COLO668 (cell line): Measurements from ENCODE around the gene PRTG.
"Not testable (repeated sequence)": the region's sequence is repeated elsewhere in the genome, so short reads cannot be mapped to it uniquely, and the experiment has no call there.

Experiments used
- DNase-seq: peaks from one replicate; lab custom pipeline; 2025; ENCODE audit not compliant: unreplicated experiment; lab: John Stamatoyannopoulos, UW

Gene PRTG

DNA sequence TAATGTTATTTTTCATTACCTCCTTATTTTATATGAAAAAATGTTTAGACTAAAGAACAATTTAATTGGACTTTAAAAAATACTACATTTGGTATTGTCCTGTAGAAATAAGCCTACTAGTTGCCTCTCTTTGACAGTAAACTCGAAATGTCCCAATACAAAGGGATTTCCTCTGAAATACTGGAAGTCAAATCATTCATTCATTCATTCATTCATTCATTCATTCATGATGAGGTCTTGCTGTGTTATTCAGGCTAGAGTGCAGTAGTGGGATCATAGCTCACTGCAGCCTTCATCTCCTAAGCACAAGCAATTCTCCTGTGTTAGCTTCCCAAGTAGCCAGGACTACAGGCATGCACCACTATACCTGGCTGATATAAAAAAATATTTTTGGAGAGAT lies 104.2 kb downstream of the PRTG start:
- DNase-seq: no peak

DNA sequence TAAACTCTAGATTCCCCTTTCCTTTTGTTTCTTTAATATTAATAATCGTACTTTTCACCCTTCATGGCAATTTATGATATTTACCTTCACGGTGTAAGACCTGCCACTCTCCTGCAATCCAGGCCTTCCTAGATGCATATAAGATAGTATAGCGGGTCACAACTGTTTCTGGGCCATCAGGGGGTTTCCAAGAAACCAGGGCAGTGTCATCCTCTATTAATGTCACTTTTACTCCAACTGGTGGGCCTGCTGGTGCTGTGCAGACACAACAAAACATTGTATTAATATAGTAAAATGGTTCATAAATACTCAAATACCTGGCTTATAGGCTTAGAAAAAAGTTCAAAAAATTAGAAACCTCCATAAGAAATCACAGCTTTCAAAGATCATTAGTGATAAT lies 105.9 kb downstream of the PRTG start:
- no peak for DNase-seq

DNA sequence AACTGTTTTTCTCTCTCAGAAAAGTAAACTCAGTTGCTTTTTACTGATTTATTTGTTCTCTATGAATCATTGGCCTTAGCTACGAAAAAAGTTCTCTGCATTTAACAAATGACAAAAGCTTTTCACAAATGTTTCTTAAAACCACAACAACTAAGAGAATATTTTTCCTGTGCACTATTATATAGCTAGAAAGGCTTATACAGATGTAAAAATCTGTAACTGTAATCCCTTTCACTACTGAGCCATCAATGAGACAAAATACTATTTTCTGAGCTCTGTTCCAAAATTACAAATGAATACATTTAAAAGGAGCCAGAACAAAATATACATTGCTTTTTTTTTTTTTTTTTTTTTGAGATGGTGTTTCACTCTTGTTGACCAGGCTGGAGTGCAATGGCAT lies 109.2 kb downstream of the PRTG start:
- no peak for DNase-seq

DNA sequence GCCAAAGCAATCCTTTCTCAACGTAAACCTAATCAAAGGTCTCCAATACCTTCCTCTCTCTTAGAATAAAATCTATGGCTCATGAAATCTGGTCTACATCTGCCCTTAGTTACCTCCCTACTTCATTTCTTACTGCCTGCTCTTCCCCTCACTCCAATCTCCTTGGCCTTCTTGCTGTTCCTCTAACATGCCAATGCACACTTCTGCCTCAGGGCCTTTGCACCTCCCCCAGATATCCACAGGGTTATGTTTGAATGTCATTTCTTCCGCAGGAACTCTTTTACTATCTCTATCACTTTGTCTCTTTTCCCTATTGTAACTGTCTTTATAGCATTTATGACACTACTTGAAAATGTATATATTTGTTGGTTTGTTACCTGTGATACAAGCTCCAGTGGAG lies 110.5 kb downstream of the PRTG start:
- DNase-seq: no peak

DNA sequence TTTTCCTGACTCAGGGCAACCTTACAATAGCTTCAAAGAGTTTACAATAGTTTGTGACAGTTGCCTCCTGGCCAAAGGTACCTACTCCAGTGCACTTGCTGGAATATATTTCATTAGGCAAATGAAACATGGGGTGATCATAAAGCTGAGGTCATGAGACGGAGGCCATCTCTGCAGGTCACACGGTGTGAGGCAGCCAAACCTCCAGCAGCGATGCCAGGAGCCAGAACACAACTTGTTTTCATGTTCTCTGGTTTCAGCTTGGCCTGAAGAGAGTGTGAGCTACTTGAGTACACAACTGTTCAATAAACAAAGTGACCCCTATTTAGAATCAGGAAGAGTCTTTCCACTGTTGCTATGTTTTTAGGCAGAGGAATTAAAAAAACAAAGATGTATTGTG lies 112.1 kb downstream of the PRTG start:
- no peak for DNase-seq

DNA sequence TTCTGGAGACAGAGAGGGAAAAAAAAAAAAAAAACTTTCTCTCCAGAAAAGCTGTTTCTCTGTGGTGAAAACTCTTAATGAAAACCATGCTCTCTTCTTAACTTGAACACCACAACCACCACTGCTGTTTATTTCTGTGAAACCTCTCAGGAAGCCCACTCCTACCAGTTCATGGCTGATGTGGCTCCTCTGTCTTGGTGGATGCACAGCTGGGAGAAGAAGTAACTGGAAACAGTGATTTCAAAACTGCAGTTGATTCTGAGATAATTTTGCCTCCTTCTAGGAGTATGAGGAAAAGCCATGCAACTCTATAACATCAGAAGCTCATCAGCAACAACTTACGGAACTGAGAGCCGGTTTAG lies 114.6 kb downstream of the PRTG start:
- no peak for DNase-seq

DNA sequence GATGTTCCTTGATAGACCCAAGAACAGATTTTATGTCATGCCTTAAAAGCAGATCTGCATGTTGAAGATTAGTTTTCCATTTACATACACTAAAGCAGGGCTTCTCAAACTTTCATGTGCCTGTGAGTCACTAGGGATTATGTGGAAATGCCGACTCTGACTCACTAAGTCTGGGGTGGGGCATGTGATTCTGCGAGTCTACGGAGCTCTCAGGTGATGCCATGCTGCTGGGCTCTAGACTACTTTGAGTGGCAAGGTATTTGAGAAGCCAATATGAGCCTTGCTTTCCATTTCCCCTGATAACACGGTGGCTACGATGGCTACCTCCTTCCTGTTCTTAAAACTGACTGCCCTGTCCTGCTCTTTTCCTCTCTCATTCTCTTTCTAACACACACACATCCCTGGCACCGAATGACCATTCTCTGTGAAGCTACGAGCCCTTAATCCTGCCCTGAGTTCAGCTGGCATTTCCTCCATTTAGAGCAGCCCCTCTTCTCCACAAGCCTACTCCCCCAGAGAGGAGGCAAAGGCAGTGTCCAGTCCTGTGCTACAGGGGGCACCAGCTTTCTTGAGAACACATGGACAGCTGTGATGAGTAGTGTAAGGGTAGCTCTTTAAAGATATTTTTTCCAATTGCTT lies 115.1 kb downstream of the PRTG start:
- DNase-seq: no peak

DNA sequence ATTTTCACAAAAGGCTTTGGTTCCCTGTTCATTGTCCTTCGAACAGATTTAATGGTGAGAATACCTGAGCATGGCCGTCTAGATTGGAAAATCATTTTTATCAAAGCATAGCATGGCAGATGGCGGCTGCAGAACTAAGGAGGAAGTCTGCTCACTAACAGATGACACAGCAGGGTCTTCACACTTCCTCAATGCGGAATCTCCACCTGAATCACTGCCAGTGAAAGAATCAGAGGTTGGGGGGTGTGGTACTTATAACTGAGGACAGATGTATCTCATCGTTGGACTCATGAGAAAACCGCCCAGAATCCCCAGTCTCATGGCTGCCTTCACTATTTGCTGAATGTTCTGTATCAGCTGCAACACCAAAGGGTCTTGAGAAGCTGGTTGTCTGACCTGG lies 123.2 kb downstream of the PRTG start:
- DNase-seq: no peak

DNA sequence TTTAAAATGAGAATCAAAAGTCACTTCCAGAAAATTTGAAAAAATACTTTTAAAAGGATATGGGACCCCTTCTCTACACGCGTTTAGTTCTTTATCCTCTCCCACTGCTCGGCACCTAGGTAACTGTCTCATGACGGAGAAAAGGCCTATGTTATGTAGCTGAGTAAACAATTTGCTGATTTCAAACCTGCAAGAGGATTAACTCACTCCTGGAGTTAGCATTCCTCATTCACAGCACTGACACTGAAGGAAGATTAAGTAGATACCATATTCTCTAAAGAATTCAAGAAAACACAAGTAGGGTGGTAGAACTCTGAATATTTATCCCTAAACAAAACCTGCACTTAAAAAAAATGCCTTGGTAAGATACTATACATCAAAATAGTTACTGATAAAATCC lies 124.6 kb downstream of the PRTG start:
- DNase-seq: no peak

DNA sequence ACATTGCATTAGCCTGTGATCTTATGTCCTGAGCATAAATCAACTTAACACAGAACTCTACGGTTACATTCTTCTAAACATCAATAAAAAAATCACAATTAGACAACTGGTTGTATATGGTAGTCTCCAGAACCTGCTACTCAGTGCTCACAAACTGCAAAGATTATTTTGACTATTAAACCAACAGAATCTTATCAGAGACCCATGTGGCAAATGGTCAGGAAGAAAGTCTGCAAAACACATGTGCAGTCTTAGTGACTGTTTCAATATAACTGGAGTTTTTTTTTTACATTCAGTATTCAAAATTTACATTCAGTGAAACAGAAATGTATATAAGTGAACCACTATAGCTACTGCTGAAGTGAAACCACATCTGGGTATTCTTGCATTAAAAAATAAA lies 127.5 kb downstream of the PRTG start:
- DNase-seq: no peak

DNA sequence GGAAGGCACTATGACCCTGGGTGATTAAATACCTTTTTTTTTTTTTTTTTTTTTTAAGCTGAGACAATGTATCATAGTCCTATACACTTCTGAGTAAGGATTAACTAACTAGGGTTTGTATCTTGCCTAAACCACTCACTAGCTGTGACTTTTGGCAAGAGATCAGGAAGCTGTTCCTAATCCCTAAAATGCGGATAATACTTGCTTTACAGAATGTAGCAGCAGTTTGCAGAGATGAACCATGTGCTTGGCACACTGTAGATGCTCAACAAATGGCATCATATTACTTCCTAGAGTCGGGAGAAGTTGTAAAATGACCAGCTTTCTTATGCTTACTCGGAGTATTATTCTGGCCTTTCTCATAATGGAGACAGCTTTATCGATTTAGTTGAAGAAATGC lies 129.2 kb downstream of the PRTG start:
- DNase-seq: no peak

DNA sequence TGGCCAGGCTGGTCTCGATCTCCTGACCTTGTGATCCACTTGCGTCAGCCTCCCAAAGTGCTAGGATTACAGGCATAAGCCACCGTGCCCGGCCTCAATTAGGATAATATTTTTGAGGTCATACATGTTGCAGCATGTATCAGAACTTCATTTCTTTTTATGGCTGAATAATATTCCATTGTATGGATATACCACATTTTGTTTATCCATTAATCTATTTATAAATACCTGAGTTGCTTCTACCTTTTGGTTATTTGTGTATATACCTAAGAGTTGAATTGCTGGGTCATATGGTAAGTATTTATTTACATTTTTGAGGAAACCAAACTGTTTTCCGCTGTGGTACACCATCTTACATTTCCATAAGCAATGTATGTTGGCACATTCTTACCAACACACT lies 136.7 kb downstream of the PRTG start:
- no peak for DNase-seq

DNA sequence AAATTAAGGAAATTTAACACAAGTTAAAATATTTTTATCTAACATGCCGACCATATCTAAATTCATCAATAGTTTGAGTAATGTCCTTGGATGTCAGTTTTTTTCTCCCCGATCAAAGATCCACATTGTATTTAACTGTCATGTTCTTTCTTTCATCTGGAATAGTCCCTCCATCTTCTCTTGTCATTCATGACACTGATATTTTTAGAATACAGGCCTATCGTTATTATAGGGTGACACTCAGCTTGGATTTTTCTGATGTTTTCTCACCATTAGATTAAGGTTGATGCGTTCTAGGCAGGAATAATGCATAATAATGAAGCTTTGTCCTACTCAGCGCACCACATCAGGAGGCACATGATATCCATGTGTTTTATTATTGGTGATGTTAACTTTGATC lies 141.6 kb downstream of the PRTG start:
- DNase-seq: no peak

DNA sequence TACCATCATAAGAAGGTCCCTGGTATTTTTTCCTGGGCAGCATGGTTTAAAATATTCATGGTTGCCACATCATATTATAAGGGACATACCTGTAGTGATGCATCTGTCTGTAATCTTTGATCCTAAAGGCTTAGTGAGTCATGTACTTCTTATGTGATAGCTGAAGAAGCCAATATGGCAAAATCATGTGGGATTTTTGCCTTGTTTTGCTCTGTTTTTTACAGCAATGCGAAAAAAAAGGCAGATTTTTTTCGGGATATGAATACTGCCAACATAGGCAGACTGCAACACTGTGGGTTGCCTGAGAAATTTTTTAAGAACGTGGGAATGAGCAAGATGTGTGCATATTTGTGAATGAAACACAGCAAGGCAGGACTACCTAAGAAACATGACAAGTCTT lies 143.5 kb downstream of the PRTG start:
- no peak for DNase-seq

DNA sequence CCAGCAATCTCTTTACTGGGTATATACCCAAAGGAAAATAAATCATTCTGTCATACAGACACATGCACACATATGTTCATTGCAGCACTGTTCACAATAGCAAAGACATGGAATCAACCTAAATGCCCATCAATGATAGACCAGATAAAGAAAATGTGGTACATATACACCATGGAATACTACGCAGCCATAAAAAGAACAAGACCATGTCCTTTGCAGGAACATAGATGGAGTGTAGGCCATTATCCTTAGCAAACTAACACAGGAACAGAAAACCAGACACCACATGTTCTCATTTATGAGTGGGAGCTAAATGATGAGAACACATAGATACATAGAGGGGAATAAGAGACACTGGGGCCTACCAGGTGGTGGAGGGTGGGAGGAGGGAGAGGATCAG lies 149.9 kb downstream of the PRTG start:
- DNase-seq: not testable (repeated sequence)

DNA sequence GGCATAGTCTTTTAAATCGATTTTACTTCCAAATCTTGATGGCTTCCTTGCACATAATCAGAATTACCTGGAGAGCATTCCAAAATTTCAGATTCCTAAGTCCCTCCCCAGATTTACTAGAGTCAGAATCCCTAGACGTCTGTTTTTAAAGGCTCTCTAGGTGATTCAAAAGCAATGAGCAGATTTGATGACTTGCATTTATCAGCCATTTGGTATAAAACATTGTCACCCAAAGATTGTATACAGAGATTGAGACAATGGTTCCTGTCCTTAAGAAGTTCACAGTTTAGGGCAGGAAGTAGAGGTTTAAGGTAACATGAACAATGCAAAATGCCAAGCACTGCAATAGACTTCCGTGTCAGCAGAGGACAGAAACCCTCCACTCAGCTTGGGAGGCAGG lies 152.2 kb downstream of the PRTG start:
- no peak for DNase-seq

DNA sequence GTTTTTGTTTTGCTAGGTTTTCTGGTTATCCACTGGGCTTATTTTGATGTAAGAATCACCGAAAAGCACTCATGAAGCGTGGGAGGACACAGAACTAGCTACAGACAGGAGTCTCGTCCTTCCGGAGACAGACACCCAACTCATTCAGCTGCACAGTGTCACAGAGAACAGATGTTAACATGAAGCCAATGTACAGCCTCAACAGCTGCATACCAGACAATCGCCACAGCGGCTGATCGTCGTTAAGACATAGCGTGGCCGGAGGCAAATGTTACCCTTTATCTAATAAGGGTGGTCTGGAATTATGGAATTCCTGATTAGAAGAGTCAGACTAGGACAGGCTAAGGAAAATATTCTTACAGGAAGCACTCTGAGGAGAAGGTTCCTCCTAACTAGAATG lies 153.7 kb downstream of the PRTG start:
- DNase-seq: no peak

DNA sequence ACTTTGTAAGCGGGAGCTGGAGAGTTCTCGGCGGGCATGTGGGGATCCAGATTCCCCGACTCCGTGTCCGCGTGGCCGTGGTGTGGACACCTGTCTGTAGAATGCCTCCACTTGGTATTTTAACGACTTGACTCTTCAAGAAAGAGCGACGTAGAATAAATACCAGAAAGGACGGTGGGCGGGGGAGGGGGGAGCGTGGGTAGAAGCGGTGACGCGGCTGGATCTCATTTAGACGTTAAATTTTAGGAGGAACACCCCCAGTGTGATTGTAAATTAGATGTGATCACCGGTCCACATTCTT lies 154.2 kb downstream of the PRTG start:
- no peak for DNase-seq

DNA sequence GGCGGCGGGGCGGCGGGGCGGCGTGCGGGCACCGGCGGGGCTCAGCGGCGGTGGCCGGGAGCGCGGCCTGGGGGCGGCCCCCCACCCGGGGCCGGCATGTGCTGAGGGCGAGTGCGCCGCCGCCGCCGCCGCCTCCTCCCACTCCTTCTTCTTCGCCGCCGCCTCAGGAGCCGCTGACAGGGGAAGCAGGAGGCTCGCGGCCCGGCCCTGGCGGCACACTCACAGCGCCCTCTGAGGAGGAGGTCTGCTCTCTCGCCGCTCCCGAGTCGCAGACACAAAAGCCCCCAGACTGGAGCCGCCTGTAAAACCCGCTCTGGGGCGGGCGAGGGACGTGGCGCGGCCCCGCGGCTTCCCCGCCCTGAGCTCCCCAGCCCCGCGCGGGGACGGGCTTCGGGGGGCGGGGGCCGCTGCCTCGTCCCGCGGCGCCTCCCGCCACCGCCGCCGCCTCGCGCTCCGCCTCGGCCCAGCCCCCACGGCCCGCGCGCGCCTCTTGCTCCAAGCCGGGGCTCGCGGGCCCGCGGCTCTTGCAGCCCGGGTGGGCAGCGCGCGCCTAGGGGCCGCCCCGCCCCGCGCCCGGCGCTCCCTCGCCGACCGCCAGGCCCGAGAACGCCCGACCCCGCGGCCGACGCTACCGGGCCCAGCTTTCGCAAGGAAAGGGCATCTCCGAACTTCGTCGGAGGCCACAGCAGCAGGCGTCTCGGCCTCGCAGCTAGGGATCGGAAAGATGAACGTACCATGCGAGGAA lies 154.7 kb downstream of the PRTG start, which contains the start of gene PYGO1:
TSS of gene PYGO1 (minus strand) at position 276 of the 745 bp plus-strand sequence. CDS start 462 bp downstream, outside the sequence.
- DNase-seq: peak; percentile 61

DNA sequence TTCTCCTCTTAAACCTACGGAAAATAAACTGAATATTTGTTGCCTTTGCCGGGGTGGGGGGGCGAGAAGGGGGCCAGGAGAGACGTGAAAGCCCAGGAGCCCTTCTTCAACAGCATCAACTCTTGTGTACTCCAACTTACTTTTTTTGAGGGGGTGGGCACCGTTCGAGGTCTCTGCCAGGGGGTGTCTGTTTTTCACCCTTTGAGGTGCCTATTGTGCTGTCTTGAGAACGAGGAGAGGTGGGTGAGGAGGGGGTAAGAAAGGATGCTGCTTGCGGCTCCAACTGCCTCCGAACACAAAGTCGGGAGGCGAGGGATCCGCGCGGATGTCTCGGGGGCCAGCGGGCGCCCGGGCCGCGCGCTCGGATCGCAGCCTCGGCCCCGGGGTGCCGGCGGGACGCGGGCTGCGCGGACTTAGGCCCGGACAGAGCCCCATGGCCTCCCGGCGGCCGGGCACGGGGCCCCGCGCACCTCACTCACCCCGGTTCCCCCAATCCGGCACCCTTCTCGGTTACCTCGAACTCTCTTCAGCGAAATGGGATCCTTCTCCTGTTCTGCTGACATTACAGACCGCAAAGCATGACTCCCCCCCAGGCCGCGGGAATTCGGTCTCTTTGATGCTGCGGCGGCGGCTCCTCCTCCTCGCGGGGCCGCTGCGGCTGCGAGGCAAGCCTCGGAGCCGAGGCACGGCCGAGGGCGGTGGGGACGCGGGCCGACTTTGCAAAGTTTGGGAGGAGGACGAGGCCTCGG lies 155.5 kb downstream of the PRTG start:
- peak; percentile 50 for DNase-seq

DNA sequence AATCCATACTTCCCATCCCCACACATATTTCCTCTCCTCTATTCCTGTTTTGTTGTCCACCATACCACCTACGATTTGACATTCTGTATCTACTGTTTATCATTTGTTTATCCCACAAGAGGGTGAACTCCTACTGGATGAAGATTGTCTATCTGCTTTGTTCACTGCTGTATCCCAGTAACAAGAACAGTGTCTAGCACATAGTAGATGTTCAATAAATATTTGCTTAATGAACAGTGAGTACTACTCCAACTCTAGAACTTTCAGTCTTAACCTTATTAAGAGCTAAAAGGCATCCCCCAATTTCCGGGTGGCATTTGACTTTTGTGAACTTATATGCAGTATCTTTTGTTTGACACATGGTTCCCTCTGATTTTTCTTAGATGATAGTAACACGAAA lies 156.1 kb downstream of the PRTG start:
- DNase-seq: no peak

DNA sequence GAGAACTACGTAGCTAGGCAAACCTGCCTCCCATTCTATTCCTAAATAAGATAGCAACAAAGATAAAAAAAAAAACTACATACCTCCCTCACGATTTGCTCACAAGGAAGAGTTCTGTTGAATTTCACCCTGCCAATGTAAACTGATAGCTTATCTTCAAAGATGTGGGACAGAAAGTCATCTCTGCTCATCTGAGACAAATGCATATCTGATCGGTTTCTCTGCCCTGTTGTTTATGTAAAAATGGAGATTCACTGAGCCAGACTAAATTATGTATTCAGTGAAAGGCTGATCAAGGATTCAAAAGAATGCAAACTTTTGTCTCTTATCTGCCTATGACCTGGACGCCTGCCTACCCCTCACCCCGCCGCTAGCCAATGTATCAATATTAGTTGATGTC lies 166.0 kb downstream of the PRTG start:
- DNase-seq: no peak
